ENCODE data around the gene HECTD4.

GRCh38 chr12:112153893-112154219 is 228.4 kb downstream of the HECTD4 start:
- no peak for TF ChIP-seq CTCF (conservative IDR thresholded peaks at IDR 0.05 in 1 of 2, IDR thresholded peaks at IDR 0.05 in 1 of 2; ENCODE audit: extremely low read depth in 1 of 2, insufficient read depth in 1 of 2, low read depth in 1 of 2, low read length in 2 of 2)
- TF ChIP-seq EZH2 (IDR thresholded peaks at IDR 0.05; ENCODE audit: borderline replicate concordance, low read length), result no peak
